Neural cell (in vitro differentiated cells): ENCODE measurements around the gene BORCS5. TPM values are rescaled to one million over a fixed set of nuclear protein-coding genes. Genes with fewer than 3 reads are reported as not detected.

ENCODE experiments used
- H2AFZ ChIP-seq: fragments of 200-600, 300-800 bp; sonication (generic), shearing (Covaris generic); 2 replicates; pipeline ENCODE4 v1.6.0; 2014; ENCODE audit warnings: low read depth, mild to moderate bottlenecking, antibody characterized with exemption, low read length, moderate library complexity
- H3F3A ChIP-seq: fragments of 200-600 bp; shearing (Covaris generic); 2 replicates; pipeline ENCODE4 v1.6.1; 2016; ENCODE audit warnings: mild to moderate bottlenecking, moderate library complexity, mixed read lengths, antibody characterized with exemption, low read length; ENCODE audit not compliant: insufficient read depth, poor library complexity, severe bottlenecking
- H3K27ac ChIP-seq: fragments of 200-600, 300-800 bp; sonication (generic), shearing (Covaris generic); 2 replicates; pipeline ENCODE4 v1.5.1; 2014; ENCODE audit warnings: mild to moderate bottlenecking, low read length, moderate library complexity
- H3K27me3 ChIP-seq: fragments of 300-800, 200-600 bp; sonication (generic), shearing (Covaris generic); 2 replicates; pipeline ENCODE4 v1.6.0; 2014; ENCODE audit warnings: mild to moderate bottlenecking, low read depth, low read length, moderate library complexity; ENCODE audit not compliant: insufficient read depth
- H3K36me3 ChIP-seq: fragments of 300-800, 200-600 bp; sonication (generic), shearing (Covaris generic); 2 replicates; pipeline ENCODE4 v1.5.1; 2014; ENCODE audit warnings: mild to moderate bottlenecking, antibody characterized with exemption, low read length, moderate library complexity; ENCODE audit not compliant: insufficient read depth
- H3K4me2 ChIP-seq: fragments of 300-800, 200-600 bp; sonication (generic), shearing (Covaris generic); 2 replicates; pipeline ENCODE4 v1.6.0; 2014; ENCODE audit warnings: mild to moderate bottlenecking, low read length
- H3K4me3 ChIP-seq: fragments of 300-800, 200-600 bp; sonication (generic), shearing (Covaris generic); 2 replicates; pipeline ENCODE4 v1.5.1; 2014; ENCODE audit warnings: mild to moderate bottlenecking, low read length, moderate library complexity
- H3K79me2 ChIP-seq: fragments of 200-600 bp; shearing (Covaris generic); replicated peaks from 2 replicates; pipeline ENCODE4 v1.6.0; 2014; ENCODE audit warnings: mild to moderate bottlenecking, low read length, moderate library complexity; ENCODE audit not compliant: insufficient read depth
- H3K9ac ChIP-seq: fragments of 300-800, 200-600 bp; sonication (generic), shearing (Covaris generic); 2 replicates; pipeline ENCODE4 v1.6.1; 2016; ENCODE audit warnings: mild to moderate bottlenecking, low read length, mixed read lengths
- H3K9me2 ChIP-seq: fragments of 200-600 bp; shearing (Covaris generic); 2 replicates; pipeline ENCODE4 v1.6.1; 2016; ENCODE audit warnings: mild to moderate bottlenecking, low read length, mixed read lengths; ENCODE audit not compliant: insufficient read depth
- H3K9me3 ChIP-seq: fragments of 200-600, 300-800 bp; sonication (generic), shearing (Covaris generic); 2 replicates; pipeline ENCODE4 v1.6.1; 2016; ENCODE audit warnings: mild to moderate bottlenecking, mixed run types, low read length, moderate library complexity, mixed read lengths
- H4K20me1 ChIP-seq: fragments of 200-600 bp; shearing (Covaris generic); 2 replicates; pipeline ENCODE4 v1.6.1; 2016; ENCODE audit warnings: mild to moderate bottlenecking, mixed run types; ENCODE audit not compliant: insufficient read depth
- CTCF ChIP-seq: fragments of 450-650 bp; IDR thresholded peaks from 2 replicates; pipeline ENCODE4 v1.5.1; 2014; ENCODE audit warnings: antibody characterized with exemption, mild to moderate bottlenecking, moderate library complexity; ENCODE audit not compliant: poor library complexity, severe bottlenecking
- EP300 ChIP-seq: fragments of 450-650 bp; conservative IDR thresholded peaks from 2 replicates; pipeline ENCODE4 v1.6.1; 2014; ENCODE audit warnings: antibody characterized with exemption, mild to moderate bottlenecking, moderate library complexity; ENCODE audit not compliant: poor library complexity, severe bottlenecking
- EZH2 ChIP-seq: fragments of 200-600, 300-800 bp; shearing (Covaris generic), sonication (generic); IDR thresholded peaks from 2 replicates; pipeline ENCODE4 v1.6.1; 2014; ENCODE audit warnings: antibody characterized with exemption, low read length, borderline replicate concordance, mild to moderate bottlenecking; ENCODE audit not compliant: insufficient read depth, poor library complexity, severe bottlenecking
- MXI1 ChIP-seq: fragments of 450-650 bp; conservative IDR thresholded peaks from 2 replicates; pipeline ENCODE4 v1.6.1; 2014; ENCODE audit warnings: antibody characterized with exemption, mild to moderate bottlenecking; ENCODE audit not compliant: poor library complexity, severe bottlenecking
- POLR2AphosphoS5 ChIP-seq: IDR thresholded peaks from 2 replicates; pipeline ENCODE4 v1.6.1; 2012
- RAD21 ChIP-seq: fragments of 450-650 bp; conservative IDR thresholded peaks from 2 replicates; pipeline ENCODE4 v1.6.1; 2014; ENCODE audit warnings: antibody characterized with exemption, mild to moderate bottlenecking, moderate library complexity
- REST ChIP-seq: IDR thresholded peaks from 2 replicates; pipeline ENCODE4 v1.6.1; 2012; ENCODE audit warnings: borderline replicate concordance
- SMC3 ChIP-seq: fragments of 450-650 bp; conservative IDR thresholded peaks from 2 replicates; pipeline ENCODE4 v1.6.1; 2014; ENCODE audit warnings: antibody characterized with exemption, mild to moderate bottlenecking, moderate library complexity; ENCODE audit not compliant: poor library complexity
- TAF1 ChIP-seq: IDR thresholded peaks from 2 replicates; pipeline ENCODE4 v1.6.1; 2012; ENCODE audit warnings: low read depth
- polyA plus RNA-seq: library from polyadenylated mRNA; depleted of rRNA; stranded (reverse); fragments of >200 nt; gene quantifications from 2 replicates; pipeline ENCODE4 v1.2.3, GENCODE V29; 2014

BORCS5 gene
- polyA plus RNA-seq, 1 donor from 2014 or later: 14.2 TPM

GRCh38 chr12:12365446-12365802, 8.5 kb downstream of the BORCS5 start:
- Histone ChIP-seq H3K36me3 (no peaks in the 10 kb centered on the region), H2AFZ (no peak overlapping the region), H3K27ac (no peak overlapping the region), H3K9me3 (no peaks in the 10 kb centered on the region), H4K20me1 (no peaks in the 10 kb centered on the region), H3K4me3 (no peak overlapping the region), H3K4me2 (no peak overlapping the region), H3F3A (no peaks in the 10 kb centered on the region), H3K9ac (no peak overlapping the region), H3K79me2 (no peaks in the 10 kb centered on the region), H3K9me2 (no peaks in the 10 kb centered on the region), H3K27me3 (no peaks in the 10 kb centered on the region)
- TF ChIP-seq SMC3 (no peak), RAD21 (no peak), POLR2AphosphoS5 (no peak), TAF1 (no peak), EZH2 (no peak), CTCF (no peak), REST (no peak), MXI1 (no peak), EP300 (no peak)

GRCh38 chr12:12365931-12366431, 9.1 kb downstream of the BORCS5 start:
- no peak overlapping the region for H3K9ac ChIP-seq
- no peak overlapping the region for H3K4me2 ChIP-seq
- H4K20me1 ChIP-seq: no peaks in the 10 kb centered on the region
- H3K27me3 ChIP-seq: no peaks in the 10 kb centered on the region
- H3K36me3 ChIP-seq: no peaks in the 10 kb centered on the region
- H3F3A ChIP-seq: no peaks in the 10 kb centered on the region
- H2AFZ ChIP-seq: no peak overlapping the region
- no peaks in the 10 kb centered on the region for H3K79me2 ChIP-seq
- no peak overlapping the region for H3K27ac ChIP-seq
- TF ChIP-seq CTCF: no peak
- TF ChIP-seq MXI1: no peak
- no peak for TF ChIP-seq SMC3
- no peak for TF ChIP-seq EP300
- H3K4me3 ChIP-seq: no peak overlapping the region
- H3K9me3 ChIP-seq: no peaks in the 10 kb centered on the region
- H3K9me2 ChIP-seq: no peaks in the 10 kb centered on the region
